SK-N-SH (cell line): ENCODE measurements around the gene MYCBP. TPM values are rescaled to one million over a fixed set of nuclear protein-coding genes. Genes with fewer than 3 reads are reported as not detected.

Experiments
- CTCF ChIA-PET: fragments of 300-600, 350-600 bp; formaldehyde crosslinking; extraction: SDS; loops from one replicate; lab custom pipeline; 2021; lab: Yijun Ruan, JAX
- POLR2A ChIA-PET: fragments of 350-600 bp; sonication (Branson Sonifier 250); formaldehyde crosslinking; extraction: SDS; loops from one replicate; lab custom pipeline; 2020; ENCODE audit warnings: antibody characterized with exemption, inconsistent platforms; lab: Yijun Ruan, JAX
- DNase-seq: peaks from one replicate; pipeline ENCODE4 v3.0.0; 2012
- H2AFZ ChIP-seq: fragments of 200-600 bp; sonication (generic); 2 replicates; pipeline ENCODE4 v1.8.1; 2016; ENCODE audit warnings: antibody characterized with exemption, mild to moderate bottlenecking, low read depth
- H3F3A ChIP-seq: fragments of 200-600 bp; sonication (generic); replicated peaks from 2 replicates; pipeline ENCODE3; 2016; ENCODE audit warnings: antibody characterized with exemption, mild to moderate bottlenecking; ENCODE audit not compliant: insufficient read depth
- H3K27ac ChIP-seq, 2 experiments: fragments of 200-500 bp in 1 of 2; fragments of 200-600 bp in 1 of 2; sonication (Bioruptor generic) in 1 of 2; sonication (generic), shearing (Covaris generic) in 1 of 2; 2 replicates each; pipeline versions ENCODE4 v1.5.1 to v1.6.1; 2014 to 2016; ENCODE audit warnings: low read depth in 2 of 2, inconsistent platforms in 1 of 2, low read length in 1 of 2, mild to moderate bottlenecking in 1 of 2, mixed read lengths in 1 of 2
- H3K27me3 ChIP-seq: fragments of 200-600 bp; sonication (generic), shearing (Covaris generic); 2 replicates; pipeline ENCODE4 v1.6.1; 2016; ENCODE audit warnings: mixed run types; ENCODE audit not compliant: insufficient read depth
- H3K36me3 ChIP-seq, 2 experiments: fragments of 200-500 bp in 1 of 2; fragments of 200-600 bp in 1 of 2; sonication (Bioruptor generic) in 1 of 2; sonication (generic) in 1 of 2; replicated peaks in 1 of 2; 2 replicates each; pipeline versions ENCODE3 to v1.5.1; 2014 to 2016; ENCODE audit warnings: low read length in 1 of 2, mild to moderate bottlenecking in 1 of 2; ENCODE audit not compliant: insufficient read depth in 2 of 2, control insufficient read depth in 1 of 2
- H3K4me1 ChIP-seq, 2 experiments: fragments of 200-500 bp in 1 of 2; fragments of 200-600 bp in 1 of 2; sonication (Bioruptor generic) in 1 of 2; sonication (generic), shearing (Covaris generic) in 1 of 2; 2 replicates each; pipeline versions ENCODE4 v1.5.1 to v1.6.1; 2014 to 2016; ENCODE audit warnings: low read depth in 1 of 2, low read length in 1 of 2, mixed run types in 1 of 2; ENCODE audit not compliant: insufficient read depth in 2 of 2, control insufficient read depth in 1 of 2
- H3K4me2 ChIP-seq: fragments of 200-600 bp; sonication (generic), shearing (Covaris generic); 2 replicates; pipeline ENCODE4 v1.6.1; 2017; ENCODE audit warnings: mixed run types
- H3K4me3 ChIP-seq, 2 experiments: fragments of 200-500 bp in 1 of 2; fragments of 200-600 bp in 1 of 2; sonication (Bioruptor generic) in 1 of 2; sonication (generic), shearing (Covaris generic) in 1 of 2; 2 replicates each; pipeline versions ENCODE4 v1.5.1 to v1.8.1; 2014 to 2016; ENCODE audit warnings: low read depth in 2 of 2, inconsistent platforms in 1 of 2, low read length in 1 of 2, mild to moderate bottlenecking in 1 of 2, mixed read lengths in 1 of 2, moderate library complexity in 1 of 2
- H3K79me2 ChIP-seq: fragments of 200-600 bp; sonication (generic); 2 replicates; pipeline ENCODE4 v1.8.1; 2017; ENCODE audit warnings: mild to moderate bottlenecking; ENCODE audit not compliant: insufficient read depth
- H3K9ac ChIP-seq: fragments of 200-600 bp; sonication (generic); 2 replicates; pipeline ENCODE4 v1.6.1; 2017; ENCODE audit warnings: mixed run types
- H3K9me2 ChIP-seq: fragments of 200-600 bp; sonication (generic); 2 replicates; pipeline ENCODE4 v1.6.1; 2017; ENCODE audit warnings: mixed run types
- H3K9me3 ChIP-seq: fragments of 200-600 bp; sonication (generic); 2 replicates; pipeline ENCODE4 v1.6.1; 2017; ENCODE audit warnings: mixed run types, mild to moderate bottlenecking, moderate library complexity
- H4K20me1 ChIP-seq: fragments of 200-600 bp; sonication (generic); 2 replicates; pipeline ENCODE4 v1.6.1; 2017; ENCODE audit warnings: mild to moderate bottlenecking, mixed run types; ENCODE audit not compliant: insufficient read depth
- CHD2 ChIP-seq: fragments of 150-350 bp; IDR thresholded peaks from 2 replicates; pipeline ENCODE4 v1.6.1; 2018; ENCODE audit warnings: low read length; ENCODE audit not compliant: partially characterized antibody
- ELF1 ChIP-seq: IDR thresholded peaks from 2 replicates; pipeline ENCODE4 v1.4.0; 2012
- EZH2phosphoT487 ChIP-seq: fragments of 200-600 bp; sonication (generic); IDR thresholded peaks from 2 replicates; pipeline ENCODE4 v1.6.1; 2017; ENCODE audit warnings: low read depth, mixed run types, mild to moderate bottlenecking, antibody characterized with exemption, moderate library complexity, borderline replicate concordance
- FOSL2 ChIP-seq: IDR thresholded peaks from 2 replicates; pipeline ENCODE4 v1.4.0; 2012; ENCODE audit warnings: low read depth, mild to moderate bottlenecking, moderate library complexity, borderline replicate concordance
- FOXJ3 ChIP-seq: sonication (generic); formaldehyde crosslinking; IDR thresholded peaks from 2 replicates; pipeline ENCODE4 v1.5.1; 2020; ENCODE audit warnings: mild to moderate bottlenecking, missing genetic modification reagents
- GABPA ChIP-seq: IDR thresholded peaks from 2 replicates; pipeline ENCODE4 v1.4.0; 2012; ENCODE audit warnings: low read depth, mild to moderate bottlenecking
- GATA2 ChIP-seq: sonication (generic); formaldehyde crosslinking; IDR thresholded peaks from 2 replicates; pipeline ENCODE4 v1.5.0; 2020; ENCODE audit warnings: mild to moderate bottlenecking, missing genetic modification reagents
- JUND ChIP-seq: IDR thresholded peaks from 2 replicates; pipeline ENCODE4 v1.4.0; 2012
- MXI1 ChIP-seq: IDR thresholded peaks from 2 replicates; pipeline ENCODE4 v1.6.1; 2012; ENCODE audit warnings: mild to moderate bottlenecking, low read depth, low read length, improper control_type of control experiment
- NFIC ChIP-seq: IDR thresholded peaks from 2 replicates; pipeline ENCODE4 v1.4.0; 2012; ENCODE audit warnings: borderline replicate concordance
- RAD21 ChIP-seq: IDR thresholded peaks from 2 replicates; pipeline ENCODE4 v1.6.1; 2012; ENCODE audit warnings: mild to moderate bottlenecking, low read length
- RCOR1 ChIP-seq: fragments of 150-350 bp; IDR thresholded peaks from 2 replicates; pipeline ENCODE4 v1.6.1; 2017; ENCODE audit warnings: antibody characterized with exemption, low read length
- REST ChIP-seq: IDR thresholded peaks from 2 replicates; pipeline ENCODE4 v1.6.1; 2012; ENCODE audit warnings: mild to moderate bottlenecking, low read depth, low read length, moderate library complexity
- RFX5 ChIP-seq: IDR thresholded peaks from 2 replicates; pipeline ENCODE4 v1.6.1; 2012; ENCODE audit warnings: mild to moderate bottlenecking, improper control_type of control experiment, low read length
- SIN3A ChIP-seq: IDR thresholded peaks from 2 replicates; pipeline ENCODE4 v1.6.1; 2012; ENCODE audit warnings: low read depth, mild to moderate bottlenecking, low read length, moderate library complexity, borderline replicate concordance
- TAF1 ChIP-seq: IDR thresholded peaks from 2 replicates; pipeline ENCODE4 v1.6.1; 2012; ENCODE audit warnings: low read depth, mild to moderate bottlenecking, low read length, moderate library complexity, borderline replicate concordance
- TCF12 ChIP-seq: IDR thresholded peaks from 2 replicates; pipeline ENCODE4 v1.4.0; 2012
- TEAD4 ChIP-seq: IDR thresholded peaks from 2 replicates; pipeline ENCODE4 v1.4.0; 2012; ENCODE audit warnings: mild to moderate bottlenecking, borderline replicate concordance; ENCODE audit not compliant: insufficient read depth
- USF2 ChIP-seq: fragments of 150-350 bp; IDR thresholded peaks from 2 replicates; pipeline ENCODE4 v1.6.1; 2017; ENCODE audit warnings: antibody characterized with exemption, low read length, low read depth, borderline replicate concordance
- YY1 ChIP-seq: IDR thresholded peaks from 2 replicates; pipeline ENCODE4 v1.4.0; 2012; ENCODE audit warnings: low read depth, mild to moderate bottlenecking
- ZBTB33 ChIP-seq: IDR thresholded peaks from 2 replicates; pipeline ENCODE4 v1.4.0; 2012; ENCODE audit warnings: low read depth, borderline replicate concordance
- WGBS: methylation state at CpG from one replicate; pipeline ENCODE4 v1.1.6; 2017; ENCODE audit warnings: low lambda C conversion rate; 5-methylcytosine and 5-hydroxymethylcytosine counted together
- polyA plus RNA-seq, 3 experiments: library from polyadenylated mRNA; depleted of rRNA; stranded (reverse); fragments of >200 nt; gene quantifications; 2 replicates each; pipeline ENCODE4 v1.2.3, GENCODE V29; 2012

MYCBP gene
- polyA plus RNA-seq, 1 of the 3 experiments (the other 2 are of a cell fraction) = 16.0 TPM

GRCh38 chr1:38905985-38906384 lies 32.8 kb upstream of the MYCBP start:
- H2AFZ ChIP-seq = no peak overlapping the region
- DNase-seq = no peak
- H3K9ac ChIP-seq = no peak overlapping the region
- no peak overlapping the region for H3K4me2 ChIP-seq
- no peaks in the 10 kb centered on the region for H3K36me3 ChIP-seq
- no peaks in the 10 kb centered on the region for H3K9me3 ChIP-seq
- TF ChIP-seq JUND = no peak
- no peak for TF ChIP-seq REST
- H3K27ac ChIP-seq = no peak overlapping the region
- H3K79me2 ChIP-seq = no peaks in the 10 kb centered on the region
- no peaks in the 10 kb centered on the region for H4K20me1 ChIP-seq
- ChIA-PET POLR2A (no interaction called here), CTCF (no interaction called here)
- no peaks in the 10 kb centered on the region for H3F3A ChIP-seq
- WGBS = 75% methylated on average over 2 of the region's 2 CpGs
- H3K4me3 ChIP-seq = no peak overlapping the region
- no peaks in the 10 kb centered on the region for H3K4me1 ChIP-seq
- no peaks in the 10 kb centered on the region for H3K27me3 ChIP-seq
- H3K9me2 ChIP-seq = no peaks in the 10 kb centered on the region

GRCh38 chr1:38899560-38899959 lies 26.4 kb upstream of the MYCBP start:
- H3K9me3 ChIP-seq = no peaks in the 10 kb centered on the region
- no peaks in the 10 kb centered on the region for H3K79me2 ChIP-seq
- no peak overlapping the region for H3K4me3 ChIP-seq
- no peak overlapping the region for H3K27ac ChIP-seq
- TF ChIP-seq ZBTB33 (no peak), TCF12 (no peak), GATA2 (no peak), ELF1 (no peak), TAF1 (no peak), MXI1 (no peak), TEAD4 (no peak), CHD2 (no peak), USF2 (no peak), RFX5 (no peak), EZH2phosphoT487 (no peak), RCOR1 (no peak), NFIC (no peak), SIN3A (no peak), YY1 (no peak), FOSL2 (no peak), GABPA (no peak), RAD21 (no peak), FOXJ3 (CRISPR knock-in tag) (no peak)
- H3K9me2 ChIP-seq = no peaks in the 10 kb centered on the region
- no peak overlapping the region for H2AFZ ChIP-seq
- H3K4me2 ChIP-seq = no peak overlapping the region
- H3K36me3 ChIP-seq = no peaks in the 10 kb centered on the region
- no peak for DNase-seq
- H3K9ac ChIP-seq = no peak overlapping the region
- CTCF ChIA-PET = no interaction called here
- H3F3A ChIP-seq = no peaks in the 10 kb centered on the region
- no peaks in the 10 kb centered on the region for H4K20me1 ChIP-seq
- 89% methylated on average over 3 of the region's 4 CpGs for WGBS
- H3K27me3 ChIP-seq = no peaks in the 10 kb centered on the region
- H3K4me1 ChIP-seq = no peaks in the 10 kb centered on the region
- POLR2A ChIA-PET = no interaction called here
